DMS153 treated with DMSO at 0.1 percent for 48 hours (cell line): Measurements from ENCODE around the gene EPG5.
"Not testable (repeated sequence)": the region's sequence is repeated elsewhere in the genome, so short reads cannot be mapped to it uniquely, and the experiment has no call there.

Source experiments
- DNase-seq: peaks from one replicate; lab custom pipeline; 2025; ENCODE audit not compliant: unreplicated experiment; lab: John Stamatoyannopoulos, UW

The EPG5 gene

DNA sequence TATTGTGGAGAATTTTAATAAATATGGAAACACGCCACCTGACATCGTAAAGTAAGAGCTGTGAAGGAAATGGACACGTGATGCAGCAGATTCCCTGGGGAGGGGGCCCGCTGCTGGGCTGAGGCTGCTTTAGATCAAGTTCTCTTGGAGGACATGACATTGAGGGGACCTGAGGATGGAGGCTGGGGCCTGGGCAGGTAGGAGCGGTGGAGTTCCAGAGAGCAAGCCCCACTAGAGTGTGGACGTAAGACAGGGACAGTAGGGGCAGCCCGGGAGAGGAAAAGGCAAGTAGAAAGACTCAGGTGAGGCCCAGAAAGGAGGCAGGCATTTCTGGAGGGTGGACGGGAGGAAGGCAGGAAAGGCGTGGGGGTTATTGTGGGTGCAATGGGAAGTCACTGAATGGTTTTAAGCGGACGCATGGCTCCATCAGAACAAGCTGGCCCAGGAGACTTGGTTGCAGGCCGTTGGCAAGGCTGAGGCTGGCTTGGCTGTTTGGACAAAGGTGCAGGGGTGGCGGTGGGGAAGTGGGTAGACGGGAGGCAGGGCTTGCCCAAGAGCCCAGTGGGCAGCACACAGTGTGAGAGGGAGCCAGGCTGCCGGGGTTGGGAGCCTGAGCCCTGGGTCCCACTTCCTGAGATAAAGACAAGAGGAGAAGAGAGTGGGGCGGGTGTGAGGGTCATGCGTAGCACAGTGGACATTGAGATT, 125.9 kb downstream of the EPG5 start:
- DNase-seq: no peak

DNA sequence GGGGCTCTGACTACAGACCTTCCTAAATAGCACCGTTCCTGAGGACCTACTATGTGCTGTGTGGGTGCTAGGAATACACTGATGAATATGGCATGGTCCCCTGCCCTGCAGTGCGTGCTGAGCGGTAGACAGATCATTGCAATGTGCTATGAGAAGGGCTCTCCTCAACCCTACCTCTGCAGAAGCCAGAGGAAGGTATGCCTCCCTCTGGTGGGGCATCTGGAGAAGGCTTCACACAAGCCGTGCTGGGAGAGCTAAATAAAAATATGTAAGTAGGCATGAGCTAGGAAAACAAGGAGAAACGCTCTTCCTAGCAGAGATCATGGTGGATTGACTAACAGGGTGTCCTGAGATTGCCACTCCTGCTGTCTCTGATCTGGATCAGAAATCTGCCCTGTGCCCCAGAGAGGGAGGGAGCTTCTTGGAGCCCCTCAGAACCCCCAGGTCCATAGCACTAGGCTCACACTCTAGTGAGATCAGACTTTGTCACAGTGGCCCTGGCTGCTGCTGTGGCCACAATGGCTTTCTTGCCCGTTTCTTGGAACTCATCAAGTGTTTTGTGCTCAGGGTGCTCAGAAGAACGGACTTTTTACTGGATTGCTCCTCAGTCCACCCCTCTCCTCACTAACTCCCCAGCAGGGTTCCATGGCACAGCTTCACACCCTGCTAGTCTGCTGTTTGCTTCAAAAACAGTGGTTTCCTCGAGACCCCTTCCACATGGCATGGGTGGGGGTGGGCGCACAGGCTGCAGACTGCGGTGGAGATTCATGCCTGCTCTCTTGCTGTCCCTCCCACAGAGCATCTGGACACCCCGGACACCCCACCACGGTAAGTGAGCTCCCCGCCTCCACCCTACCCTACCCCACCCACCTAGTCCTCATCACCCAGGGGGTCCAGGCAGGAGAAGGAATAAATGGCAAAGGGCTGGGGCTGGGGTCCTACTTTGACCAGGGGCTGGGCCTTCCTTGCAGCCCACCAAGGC, 127.4 kb downstream of the EPG5 start:
- DNase-seq: peak; percentile 73

DNA sequence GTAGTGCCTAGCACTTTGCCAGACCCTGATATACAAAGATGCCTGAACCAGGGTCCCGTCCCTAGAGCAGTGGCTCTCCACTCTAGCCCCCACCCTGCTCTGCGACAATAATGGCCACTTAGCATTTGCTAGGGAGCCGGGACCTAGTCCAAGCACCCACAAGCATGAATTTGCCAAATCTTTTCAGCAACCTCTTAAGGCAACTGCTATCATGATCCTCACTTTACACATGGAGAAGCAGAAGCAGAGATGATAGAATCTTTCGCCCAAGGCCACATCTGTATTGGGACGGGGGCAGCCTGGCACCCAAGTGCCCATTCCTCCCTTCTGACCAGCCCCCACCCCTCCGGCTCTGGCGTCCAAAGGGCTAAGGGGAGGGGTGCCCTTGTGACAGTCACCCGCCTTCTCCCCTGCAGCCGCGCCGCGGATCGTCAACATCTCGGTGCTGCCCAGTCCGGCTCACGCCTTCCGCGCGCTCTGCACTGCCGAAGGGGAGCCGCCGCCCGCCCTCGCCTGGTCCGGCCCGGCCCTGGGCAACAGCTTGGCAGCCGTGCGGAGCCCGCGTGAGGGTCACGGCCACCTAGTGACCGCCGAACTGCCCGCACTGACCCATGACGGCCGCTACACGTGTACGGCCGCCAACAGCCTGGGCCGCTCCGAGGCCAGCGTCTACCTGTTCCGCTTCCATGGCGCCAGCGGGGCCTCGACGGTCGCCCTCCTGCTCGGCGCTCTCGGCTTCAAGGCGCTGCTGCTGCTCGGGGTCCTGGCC, 128.6 kb downstream of the EPG5 start:
- no peak for DNase-seq

DNA sequence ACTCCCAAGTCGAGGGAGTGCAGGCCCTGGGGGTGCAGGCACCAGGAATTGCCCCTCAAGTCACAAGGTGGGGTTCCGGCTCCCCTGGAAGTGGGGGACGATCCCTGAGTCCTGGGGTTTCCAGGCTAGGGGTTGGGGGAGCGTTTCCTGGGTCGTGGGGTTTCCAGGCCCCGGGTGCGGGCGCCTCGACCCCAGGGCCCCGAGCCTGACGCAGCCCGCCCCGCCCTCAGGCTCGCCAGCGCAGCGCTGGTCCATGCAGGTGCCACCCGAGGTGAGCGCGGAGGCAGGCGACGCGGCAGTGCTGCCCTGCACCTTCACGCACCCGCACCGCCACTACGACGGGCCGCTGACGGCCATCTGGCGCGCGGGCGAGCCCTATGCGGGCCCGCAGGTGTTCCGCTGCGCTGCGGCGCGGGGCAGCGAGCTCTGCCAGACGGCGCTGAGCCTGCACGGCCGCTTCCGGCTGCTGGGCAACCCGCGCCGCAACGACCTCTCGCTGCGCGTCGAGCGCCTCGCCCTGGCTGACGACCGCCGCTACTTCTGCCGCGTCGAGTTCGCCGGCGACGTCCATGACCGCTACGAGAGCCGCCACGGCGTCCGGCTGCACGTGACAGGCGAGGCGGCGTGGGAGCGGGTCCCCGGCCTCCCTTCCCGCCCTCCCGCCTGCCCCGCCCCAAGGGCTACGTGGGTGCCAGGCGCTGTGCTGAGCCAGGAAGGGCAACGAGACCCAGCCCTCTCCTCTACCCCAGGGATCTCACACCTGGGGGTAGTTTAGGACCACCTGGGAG, 129.7 kb downstream of the EPG5 start:
- DNase-seq: peak; percentile 64

DNA sequence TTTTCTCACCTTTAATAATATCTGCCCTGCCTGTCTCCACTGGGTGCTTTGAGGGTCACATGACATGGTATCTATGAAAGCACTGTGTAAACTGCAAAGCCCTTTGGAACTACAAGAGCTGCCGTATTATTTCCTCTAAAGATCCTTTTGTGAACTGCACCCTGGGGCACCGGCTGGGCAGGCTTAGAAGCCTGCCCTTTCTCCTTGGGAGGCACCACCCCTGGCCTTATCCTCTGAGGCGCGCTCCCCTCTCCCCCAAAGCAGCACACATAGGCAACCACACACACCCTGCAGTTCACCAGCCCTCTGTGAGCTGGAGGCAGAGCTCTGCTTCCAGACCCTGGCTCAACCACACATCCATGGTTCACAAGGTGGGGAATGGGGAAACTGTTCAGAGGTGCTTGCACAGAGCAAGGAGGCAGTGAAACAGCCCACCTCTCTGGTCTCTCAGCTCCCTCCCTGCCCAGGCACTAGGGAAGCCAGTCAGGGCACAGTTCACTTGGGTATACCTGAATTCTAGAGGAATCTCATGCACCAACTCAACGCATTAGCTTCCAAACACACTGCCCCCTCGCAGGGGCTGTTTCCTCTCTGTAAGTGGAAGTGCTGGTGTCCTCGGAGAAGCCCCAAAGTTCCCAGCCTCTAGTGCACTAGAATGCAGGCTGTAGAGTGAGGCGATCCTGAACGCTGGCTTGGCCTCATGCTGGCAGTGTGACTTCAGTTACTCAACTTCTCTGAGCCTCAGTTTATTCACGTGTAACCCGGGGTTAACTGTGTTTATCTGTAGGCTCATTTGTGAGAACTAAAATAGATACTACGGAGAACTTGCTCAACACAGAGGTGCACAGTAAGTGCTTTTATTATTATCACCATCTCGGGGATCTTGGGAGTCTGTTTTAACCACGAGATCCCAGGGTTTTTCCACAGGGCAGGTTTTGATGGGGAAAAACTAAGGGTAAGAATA, 130.6 kb downstream of the EPG5 start:
- DNase-seq: peak; percentile 81

DNA sequence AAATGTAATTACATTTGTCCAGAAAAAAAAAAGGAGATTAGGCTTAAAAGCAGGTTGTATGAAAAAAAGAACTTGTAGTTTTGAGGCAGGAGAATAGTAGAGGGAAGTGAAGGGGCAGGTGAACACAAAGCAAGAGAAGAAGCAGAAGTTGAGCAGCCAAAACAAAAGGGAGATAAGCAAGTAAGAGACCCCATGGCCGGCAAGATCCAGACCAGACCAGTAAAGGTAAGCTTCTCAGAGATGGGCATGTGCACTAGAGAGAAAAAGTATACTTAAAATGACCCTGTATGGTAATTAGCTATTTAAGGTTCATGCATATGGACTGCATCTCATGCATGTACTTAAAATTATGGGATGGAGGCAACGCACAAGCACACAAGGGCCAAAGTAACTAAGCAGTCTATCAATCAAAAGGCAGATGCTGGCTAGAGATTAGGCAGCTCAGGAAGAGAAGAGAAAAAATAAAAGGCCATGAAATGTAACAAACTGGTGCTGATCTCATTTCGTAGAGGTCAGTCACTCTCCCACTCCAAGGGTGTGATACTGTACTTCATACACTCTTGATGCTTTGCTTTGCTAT, 132.0 kb downstream of the EPG5 start:
- DNase-seq: no peak

DNA sequence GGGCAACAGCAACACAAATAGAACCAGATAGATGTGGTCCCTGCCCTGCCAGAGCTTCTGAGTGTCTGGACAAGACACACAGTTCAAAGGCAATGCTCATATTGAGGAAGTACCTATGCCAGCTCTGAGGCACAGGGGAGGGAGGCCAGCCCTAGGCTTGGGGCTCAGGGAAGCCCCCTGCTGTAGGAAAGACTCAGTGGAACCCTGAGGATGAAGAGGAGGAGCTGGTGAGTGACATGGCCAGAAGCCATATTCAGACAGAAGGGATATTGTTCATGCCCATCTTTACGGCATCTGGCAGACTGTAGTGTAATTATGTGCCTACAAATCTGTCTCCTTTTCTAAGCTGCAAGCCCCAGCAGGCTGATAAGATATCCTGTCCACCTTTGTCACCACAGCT, 132.8 kb downstream of the EPG5 start:
- DNase-seq: no peak

DNA sequence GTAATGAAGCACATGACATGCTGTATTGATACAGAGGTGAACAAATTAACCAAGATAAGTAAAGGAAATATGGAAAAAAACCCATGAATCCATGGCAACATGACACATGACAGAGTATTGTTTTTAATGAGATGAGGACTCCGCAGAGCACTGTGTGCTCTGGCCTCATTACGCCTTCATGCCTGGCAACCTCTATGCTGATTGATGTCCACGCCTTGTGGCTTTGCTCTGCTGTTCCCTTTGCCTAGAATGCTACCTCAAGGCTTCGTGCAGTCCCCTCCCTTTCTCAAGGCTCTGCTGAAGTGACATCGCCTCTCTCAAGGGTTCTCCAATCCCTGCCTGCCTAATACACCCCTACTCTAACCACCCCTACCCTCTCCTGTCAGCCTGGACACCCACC, 133.3 kb downstream of the EPG5 start:
- no peak for DNase-seq

DNA sequence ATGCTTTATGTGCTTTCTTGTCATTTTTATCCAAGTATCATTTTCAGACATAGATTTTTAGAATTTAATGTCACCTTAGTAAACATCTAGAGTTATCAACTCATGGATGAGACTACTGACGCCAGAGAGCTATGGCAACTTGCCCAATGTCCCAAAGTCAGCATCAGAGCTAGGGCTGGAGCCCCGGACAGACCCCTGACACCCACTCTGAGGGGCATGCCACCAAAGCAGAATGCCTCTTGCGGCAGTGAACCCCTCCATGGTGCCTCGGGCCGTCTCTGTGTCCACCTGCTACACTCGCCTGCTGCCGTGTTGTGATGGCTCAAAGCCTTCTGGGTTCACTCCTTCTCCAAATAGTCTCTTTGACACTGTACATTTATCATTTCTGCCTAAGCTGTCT, 136.2 kb downstream of the EPG5 start:
- no peak for DNase-seq

DNA sequence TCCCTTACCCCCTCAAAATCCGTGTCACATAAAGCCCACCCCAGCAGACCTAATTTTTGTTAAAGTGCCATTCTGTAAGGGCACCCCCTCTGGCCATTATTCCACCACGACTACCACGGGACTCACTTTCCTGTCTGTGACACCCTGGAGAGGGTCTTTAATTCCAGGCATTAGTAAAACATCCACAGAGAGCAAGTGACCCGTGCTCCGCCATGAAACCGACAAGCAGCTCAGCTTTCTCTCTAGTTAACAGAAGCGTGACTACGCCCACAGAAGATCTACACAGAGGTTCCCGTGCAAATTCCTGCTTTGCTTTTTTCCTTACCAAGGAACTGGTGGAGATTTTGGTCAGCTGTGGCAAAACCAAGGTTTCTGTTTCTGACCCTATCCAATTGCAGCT, 137.3 kb downstream of the EPG5 start:
- DNase-seq: no peak

DNA sequence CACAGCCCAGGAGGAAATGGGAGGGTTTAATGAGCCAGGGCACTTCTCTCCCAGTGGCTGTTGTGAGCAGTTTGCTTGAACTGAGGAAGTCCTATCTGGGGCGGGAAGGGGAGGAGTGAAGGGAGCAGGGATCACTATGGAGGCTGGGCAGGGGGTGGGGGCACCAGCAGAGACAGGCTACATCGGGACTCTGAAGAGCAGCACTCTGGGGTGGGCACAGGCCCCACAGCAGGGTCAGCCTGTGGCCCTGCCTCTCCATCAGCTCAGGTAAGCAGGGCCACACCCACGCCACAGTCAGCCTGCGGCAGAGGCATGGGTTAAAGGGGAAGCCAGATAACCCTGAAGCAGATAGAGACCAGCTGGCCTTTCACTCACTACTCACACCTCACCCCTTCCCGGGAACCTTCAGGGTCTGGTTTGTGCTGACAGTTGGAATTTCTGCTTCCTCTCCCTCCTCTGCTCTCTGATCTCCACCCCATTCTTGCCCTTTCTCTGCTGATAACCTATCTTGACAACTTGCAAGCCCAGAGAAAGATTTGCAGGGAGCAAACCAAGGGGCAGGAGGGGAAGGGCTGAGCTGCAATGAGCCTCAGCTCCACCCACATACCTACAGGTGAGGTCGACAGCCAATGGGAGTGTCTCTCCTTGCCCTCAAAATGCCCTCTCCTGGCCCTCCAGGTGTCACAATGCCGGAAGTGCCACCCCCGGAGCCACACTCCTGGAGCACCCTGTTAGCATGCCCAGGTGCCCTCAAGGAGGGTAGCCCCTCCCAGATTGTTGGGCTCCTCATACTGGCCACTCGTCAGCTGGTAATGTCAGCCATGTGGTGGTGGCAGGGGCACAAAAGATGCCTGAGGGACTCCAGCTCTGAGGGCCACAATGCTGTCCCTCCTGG, 138.0 kb downstream of the EPG5 start:
- DNase-seq: peak; percentile 27

DNA sequence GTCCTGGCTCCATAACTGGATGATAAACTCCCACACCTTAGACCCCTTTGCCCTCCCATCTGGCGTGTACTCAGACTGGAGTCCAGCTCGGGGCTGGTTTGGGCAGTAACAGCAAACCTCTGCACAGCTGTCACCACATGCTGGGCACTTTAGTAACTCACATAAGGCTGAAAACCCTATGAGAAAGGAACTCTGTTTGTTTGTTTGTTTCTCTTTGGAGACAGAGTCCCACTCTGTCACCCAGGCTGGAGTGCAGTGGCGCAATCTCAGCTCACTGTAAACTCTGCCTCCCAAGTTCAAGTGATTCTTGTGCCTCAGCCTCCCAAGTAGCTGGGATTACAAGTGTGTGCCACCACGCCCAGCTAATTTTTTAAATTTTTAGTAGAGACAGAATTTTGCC, 140.4 kb downstream of the EPG5 start:
- not testable (repeated sequence) for DNase-seq

DNA sequence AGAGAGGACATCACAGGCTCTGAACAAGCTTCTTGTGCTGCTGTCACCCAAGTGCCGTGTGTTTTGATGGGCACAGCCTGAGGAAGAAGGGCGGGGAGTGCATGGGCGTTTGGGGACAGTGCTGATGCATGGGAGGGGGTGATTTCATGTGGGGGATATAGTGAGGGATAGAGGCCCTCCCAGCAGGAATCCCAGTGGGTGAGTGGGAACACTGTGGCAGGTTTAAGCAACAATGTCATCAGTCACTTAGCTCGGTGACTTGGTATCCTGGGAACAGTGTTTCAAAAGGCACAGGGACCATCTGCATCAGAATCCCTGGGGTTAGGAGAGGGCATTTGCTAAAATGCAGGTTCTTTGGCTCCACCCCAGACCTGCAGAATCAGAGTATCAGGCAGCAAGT, 141.0 kb downstream of the EPG5 start:
- DNase-seq: no peak

DNA sequence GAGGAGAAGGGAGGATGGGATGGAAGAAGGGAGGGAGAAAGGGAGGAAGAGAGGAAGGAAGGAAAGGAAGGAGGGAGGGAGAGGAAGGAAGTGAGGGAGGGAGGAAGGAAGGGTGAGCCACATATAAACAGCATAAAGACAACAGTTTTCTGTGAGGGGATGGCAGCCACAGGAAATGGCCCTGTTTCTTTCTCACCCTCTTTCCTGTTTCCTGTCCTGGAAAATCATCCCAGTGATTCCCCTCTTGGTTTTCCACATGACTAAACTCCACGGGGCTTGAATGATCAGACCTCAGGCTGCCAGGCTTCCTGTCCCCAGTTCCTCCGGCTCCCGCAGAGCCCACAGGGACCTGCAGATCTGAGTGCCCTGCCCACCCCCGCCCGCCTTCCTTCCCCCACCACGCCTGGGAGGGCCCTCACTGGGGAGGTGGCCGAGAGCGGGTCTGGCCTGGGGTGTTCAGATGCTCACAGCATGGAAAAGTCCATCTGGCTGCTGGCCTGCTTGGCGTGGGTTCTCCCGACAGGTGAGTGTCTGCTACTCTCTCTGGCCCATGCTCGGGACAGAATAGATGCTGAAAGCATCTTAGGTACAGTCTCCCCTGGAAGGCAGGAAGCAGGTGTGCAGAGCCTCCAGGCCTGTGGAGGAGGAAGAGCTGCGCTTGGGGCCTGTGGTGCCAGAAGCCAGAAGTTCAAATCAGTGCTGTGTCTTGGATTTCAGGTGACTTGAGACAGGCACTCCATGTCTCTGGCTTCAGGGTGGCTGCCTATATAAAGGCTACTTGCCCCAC, 141.7 kb downstream of the EPG5 start, which contains the start of gene SIGLEC15:
TSS of gene SIGLEC15 (plus strand) at position 418 of the 787 bp plus-strand sequence. CDS start at position 472, 54 bp downstream.
- peak; percentile 28 for DNase-seq

DNA sequence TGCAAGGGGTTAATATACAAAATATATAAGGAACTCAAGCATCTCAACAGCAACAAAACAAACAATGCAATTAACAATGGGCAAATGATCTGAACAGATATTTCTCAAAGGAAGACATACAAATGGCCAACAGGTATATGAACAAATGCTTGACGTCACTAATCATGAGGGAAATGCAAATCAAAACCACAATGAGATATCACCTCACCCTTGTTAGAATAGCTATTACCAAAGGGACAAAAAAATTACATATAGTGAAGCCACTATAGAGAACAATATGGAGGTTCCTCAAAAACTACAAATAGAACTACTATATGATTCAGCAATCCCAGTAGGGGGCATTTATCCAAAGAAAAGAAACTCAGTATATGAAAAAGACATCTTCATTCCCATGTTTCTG, 145.4 kb downstream of the EPG5 start:
- no peak for DNase-seq

DNA sequence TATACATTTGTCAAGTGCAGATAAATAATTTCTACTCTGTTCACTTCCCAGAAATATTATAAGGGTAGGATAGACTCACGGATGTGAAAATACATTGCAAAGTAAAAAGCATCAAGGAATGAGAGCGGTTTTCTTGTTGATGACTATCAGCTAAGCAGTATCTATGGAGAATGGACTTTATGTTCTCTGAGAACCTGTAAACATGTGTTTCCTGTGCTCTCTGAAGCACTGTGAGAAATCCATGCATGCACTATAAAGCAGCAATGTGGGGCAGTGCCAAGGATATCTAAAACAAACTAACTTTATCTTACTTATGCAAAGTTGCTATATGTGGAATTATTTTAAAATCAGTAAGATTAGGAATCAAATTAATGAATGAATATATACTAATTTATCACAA, 146.1 kb downstream of the EPG5 start:
- no peak for DNase-seq

DNA sequence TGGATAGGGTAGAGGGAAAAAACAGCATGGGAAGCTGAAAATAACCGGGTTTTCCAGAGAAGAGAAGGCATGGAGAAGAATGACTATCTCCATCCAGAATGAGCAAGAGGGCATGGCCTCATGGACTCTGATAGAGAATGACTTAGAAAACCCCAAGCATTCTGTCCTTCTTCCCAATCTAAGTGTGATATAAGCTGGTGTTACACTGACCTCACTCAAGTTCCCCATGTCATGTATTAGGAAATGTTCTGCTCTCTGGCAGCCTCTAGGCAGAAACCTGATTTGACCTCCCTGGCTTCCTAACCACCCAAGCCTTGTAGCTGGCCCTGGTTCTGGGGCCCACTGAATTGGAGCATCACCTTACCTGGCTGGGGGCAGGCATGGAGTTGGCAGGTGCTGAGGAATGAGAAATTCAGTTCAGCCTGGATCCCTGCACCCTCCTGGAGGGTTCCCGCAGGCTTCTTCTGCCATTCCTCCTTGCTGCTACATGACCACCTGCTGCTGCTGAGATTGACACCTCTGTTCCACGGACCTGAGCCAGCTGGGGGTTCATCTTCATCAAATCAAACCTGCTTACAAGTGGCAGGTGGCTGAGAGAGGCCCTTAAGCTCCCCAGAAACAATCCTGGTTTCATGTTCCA, 146.9 kb downstream of the EPG5 start:
- no peak for DNase-seq
